RWPE2 (cell line): ENCODE measurements around the gene SLC25A47.

ENCODE experiments used
- ATAC-seq: fragments of 200-7000 bp; cut with Tn5 transposase; 3 replicates; pipeline ENCODE4 v1.9.1; 2021; ENCODE audit warnings: low read depth
- DNase-seq: peaks from one replicate; pipeline ENCODE4 v3.0.0-alpha.2; 2020; ENCODE audit warnings: low spot score
- H3K27ac ChIP-seq: fragments of 450-650 bp; 2 replicates; pipeline ENCODE4 v1.5.1; 2017; ENCODE audit warnings: mild to moderate bottlenecking; ENCODE audit not compliant: poor library complexity, severe bottlenecking
- H3K27me3 ChIP-seq: fragments of 250-450 bp; sonication (Bioruptor Pico); 2 replicates; pipeline ENCODE4 v1.5.1; 2021; ENCODE audit warnings: mild to moderate bottlenecking, moderate library complexity; ENCODE audit not compliant: insufficient read depth, poor library complexity, severe bottlenecking
- H3K36me3 ChIP-seq: fragments of 250-450 bp; sonication (Bioruptor Pico); 2 replicates; pipeline ENCODE4 v1.5.1; 2020; ENCODE audit warnings: low read depth, mild to moderate bottlenecking, moderate library complexity
- H3K4me1 ChIP-seq: fragments of 250-450 bp; sonication (Bioruptor Pico); 2 replicates; pipeline ENCODE4 v1.5.1; 2021; ENCODE audit warnings: mild to moderate bottlenecking, moderate library complexity; ENCODE audit not compliant: insufficient read depth, poor library complexity, severe bottlenecking
- H3K4me3 ChIP-seq: fragments of 250-450 bp; sonication (Bioruptor Pico); 2 replicates; pipeline ENCODE4 v1.5.1; 2021; ENCODE audit warnings: mild to moderate bottlenecking, moderate library complexity; ENCODE audit not compliant: severe bottlenecking
- H3K9me3 ChIP-seq: fragments of 250-450 bp; sonication (Bioruptor Pico); 2 replicates; pipeline ENCODE4 v1.5.1; 2021; ENCODE audit warnings: mild to moderate bottlenecking, moderate library complexity; ENCODE audit not compliant: severe bottlenecking
- TF ChIP-seq, protein P1 (sequence below): fragments of 450-650 bp; IDR thresholded peaks from one replicate; pipeline ENCODE4 v1.5.1; 2017; ENCODE audit warnings: mild to moderate bottlenecking, moderate library complexity; ENCODE audit not compliant: poor library complexity, severe bottlenecking

The SLC25A47 gene

DNA sequence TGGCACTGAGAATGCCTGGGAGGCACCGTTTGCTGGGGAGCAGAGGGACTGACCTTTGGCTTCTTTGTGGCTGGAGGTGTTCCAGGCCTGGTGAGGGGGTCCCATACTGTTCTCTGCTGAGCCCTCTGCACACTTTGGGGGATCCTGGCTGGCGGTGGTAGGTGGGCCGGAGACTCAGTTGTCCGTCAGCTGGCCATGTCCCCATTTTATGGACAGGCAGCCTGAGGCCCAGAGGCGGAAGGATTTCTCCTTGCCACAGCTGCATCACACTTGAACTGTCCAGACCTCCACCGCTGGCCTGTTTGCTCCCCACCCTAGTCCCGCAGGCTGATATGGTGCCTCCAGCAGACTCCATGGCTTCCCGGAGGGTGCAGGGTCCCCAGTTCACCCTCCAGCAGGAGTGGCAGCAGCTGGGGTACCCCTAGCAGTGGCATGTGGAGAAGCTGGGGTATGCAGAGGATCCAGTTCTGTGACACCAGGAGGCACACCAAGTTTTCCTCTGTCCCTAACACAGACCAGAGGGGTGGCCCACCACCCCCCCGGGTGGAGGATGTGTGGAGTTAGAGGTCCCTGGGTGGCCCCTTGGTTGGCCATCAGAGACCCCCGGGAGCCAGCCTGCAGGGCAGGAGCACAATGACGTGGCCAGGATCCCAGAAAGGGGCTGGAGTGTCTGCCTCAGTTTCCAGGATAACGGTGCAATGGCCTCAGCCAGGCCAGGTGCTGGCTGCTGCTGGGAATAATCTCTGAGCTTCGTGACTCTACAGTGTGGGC, 31.6 kb upstream of the SLC25A47 start:
- peaks cover 6% of the 10 kb centered on the region for H3K36me3 ChIP-seq
- H3K4me1 ChIP-seq, result no peaks in the 10 kb centered on the region

DNA sequence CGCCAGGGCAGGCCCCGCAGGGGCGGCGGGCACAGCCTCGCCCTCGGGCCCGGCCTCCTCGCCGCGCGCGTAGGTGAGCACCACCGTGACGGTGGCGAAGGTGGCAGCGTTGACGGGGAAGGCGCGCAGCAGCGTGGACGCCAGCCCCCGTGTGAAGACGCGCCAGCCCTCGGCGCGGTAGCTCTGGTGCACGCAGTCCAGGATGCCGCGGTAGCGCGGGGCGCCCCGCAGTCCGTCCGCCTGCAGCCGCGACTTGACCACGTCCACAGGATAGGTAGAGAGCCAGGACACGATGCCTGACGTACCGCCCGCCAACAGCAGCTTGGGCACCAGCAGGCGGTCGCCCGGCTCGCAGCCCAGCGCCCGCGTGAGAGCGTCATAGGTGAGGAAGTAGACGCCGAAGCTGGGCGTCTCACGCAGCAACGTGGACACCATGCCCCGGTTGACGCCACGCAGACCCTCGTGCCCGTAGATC, 30.8 kb upstream of the SLC25A47 start:
- Histone ChIP-seq H3K4me1 (no peaks in the 10 kb centered on the region), H3K27ac (no peak overlapping the region), H3K36me3 (peaks cover 6% of the 10 kb centered on the region), H3K9me3 (no peaks in the 10 kb centered on the region), H3K4me3 (no peak overlapping the region), H3K27me3 (no peaks in the 10 kb centered on the region)
- no peak for ATAC-seq
- TF ChIP-seq, protein P1, sequence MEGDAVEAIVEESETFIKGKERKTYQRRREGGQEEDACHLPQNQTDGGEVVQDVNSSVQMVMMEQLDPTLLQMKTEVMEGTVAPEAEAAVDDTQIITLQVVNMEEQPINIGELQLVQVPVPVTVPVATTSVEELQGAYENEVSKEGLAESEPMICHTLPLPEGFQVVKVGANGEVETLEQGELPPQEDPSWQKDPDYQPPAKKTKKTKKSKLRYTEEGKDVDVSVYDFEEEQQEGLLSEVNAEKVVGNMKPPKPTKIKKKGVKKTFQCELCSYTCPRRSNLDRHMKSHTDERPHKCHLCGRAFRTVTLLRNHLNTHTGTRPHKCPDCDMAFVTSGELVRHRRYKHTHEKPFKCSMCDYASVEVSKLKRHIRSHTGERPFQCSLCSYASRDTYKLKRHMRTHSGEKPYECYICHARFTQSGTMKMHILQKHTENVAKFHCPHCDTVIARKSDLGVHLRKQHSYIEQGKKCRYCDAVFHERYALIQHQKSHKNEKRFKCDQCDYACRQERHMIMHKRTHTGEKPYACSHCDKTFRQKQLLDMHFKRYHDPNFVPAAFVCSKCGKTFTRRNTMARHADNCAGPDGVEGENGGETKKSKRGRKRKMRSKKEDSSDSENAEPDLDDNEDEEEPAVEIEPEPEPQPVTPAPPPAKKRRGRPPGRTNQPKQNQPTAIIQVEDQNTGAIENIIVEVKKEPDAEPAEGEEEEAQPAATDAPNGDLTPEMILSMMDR, result no peak
- no peak for DNase-seq

More for the DNA sequence above, 31.6 kb upstream of the SLC25A47 start:
- Histone ChIP-seq H3K9me3 (no peaks in the 10 kb centered on the region), H3K4me3 (no peak overlapping the region), H3K27ac (no peak overlapping the region), H3K27me3 (no peaks in the 10 kb centered on the region)
- TF ChIP-seq, protein P1, result no peak
- DNase-seq (no peak), ATAC-seq (no peak)

DNA sequence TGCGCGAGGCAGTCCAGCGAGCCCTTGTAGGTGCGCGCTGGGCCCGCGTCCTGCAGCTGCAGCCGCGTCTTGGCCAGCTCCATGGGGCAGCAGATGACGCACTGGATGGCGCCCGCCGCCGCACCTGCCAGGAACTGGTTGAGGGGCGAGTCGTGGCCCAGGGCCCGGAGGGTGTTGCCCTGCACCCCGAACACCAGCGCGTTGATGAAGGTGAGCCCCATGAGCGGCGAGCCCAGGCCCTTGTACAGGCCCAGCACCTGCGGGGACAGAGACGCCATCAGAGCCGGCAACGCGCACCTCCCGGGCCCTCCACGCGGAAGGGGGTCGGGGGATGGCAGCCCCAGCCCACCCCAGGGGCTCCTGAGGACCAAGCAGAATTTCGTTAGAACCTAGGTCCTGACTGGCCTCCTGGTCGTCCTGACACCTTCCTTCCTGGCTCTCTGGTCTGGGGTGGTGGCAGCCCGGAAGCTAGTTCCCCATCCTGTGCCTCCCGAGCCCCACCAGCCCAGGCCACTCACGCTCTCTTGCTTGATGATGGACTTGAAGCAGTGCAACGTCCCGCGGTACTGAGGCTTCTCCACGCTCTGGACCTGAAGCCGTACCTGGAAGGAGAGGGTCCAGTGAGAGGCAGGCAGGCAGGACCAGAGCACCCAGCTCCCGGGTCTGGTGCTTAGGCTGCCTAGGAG, 30.2 kb upstream of the SLC25A47 start:
- H3K36me3 ChIP-seq, result peaks cover 6% of the 10 kb centered on the region

DNA sequence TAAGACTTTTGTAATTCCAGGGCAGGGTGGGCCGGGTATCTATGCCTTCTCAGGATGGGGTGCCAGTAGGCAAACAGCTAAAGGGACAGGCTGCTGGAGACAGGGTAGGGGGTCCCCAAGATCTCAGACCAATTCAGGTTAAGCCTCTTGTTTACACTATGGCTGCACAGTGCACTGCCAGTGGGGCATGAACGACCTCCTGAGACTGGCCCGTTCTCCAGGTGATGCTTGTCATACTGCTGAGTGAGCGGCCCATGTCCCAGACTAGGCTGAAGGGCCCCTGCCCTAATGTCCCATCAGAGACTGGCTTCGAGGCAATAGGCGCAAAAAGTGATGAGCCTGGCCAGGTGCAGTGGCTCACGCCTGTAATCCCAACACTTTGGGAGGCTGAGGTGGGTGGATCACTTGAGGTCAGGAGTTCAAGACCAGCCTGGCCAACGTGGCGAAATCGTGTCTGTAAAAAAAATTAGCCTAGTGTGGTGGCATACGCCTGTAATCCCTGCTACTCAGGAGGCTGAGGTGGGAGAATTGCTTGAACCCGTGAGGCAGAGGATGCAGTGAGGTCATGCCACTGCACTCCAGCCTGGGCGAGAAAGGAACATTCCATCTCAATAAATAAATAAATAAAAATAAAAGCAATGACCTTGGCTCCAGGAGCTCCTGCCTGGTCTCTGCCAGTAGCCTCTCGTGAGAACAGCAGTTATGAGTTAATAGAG, 29.5 kb upstream of the SLC25A47 start:
- Histone ChIP-seq H3K36me3 (peaks cover 6% of the 10 kb centered on the region), H3K4me1 (no peaks in the 10 kb centered on the region), H3K27me3 (no peaks in the 10 kb centered on the region), H3K4me3 (no peak overlapping the region), H3K9me3 (no peaks in the 10 kb centered on the region), H3K27ac (no peak overlapping the region)
- TF ChIP-seq, protein P1, result no peak
- no peak for DNase-seq
- ATAC-seq, result no peak

More for the DNA sequence above, 30.2 kb upstream of the SLC25A47 start:
- no peak for ATAC-seq
- DNase-seq, result no peak
- Histone ChIP-seq H3K27me3 (no peaks in the 10 kb centered on the region), H3K4me3 (no peak overlapping the region), H3K9me3 (no peaks in the 10 kb centered on the region), H3K4me1 (no peaks in the 10 kb centered on the region), H3K27ac (no peak overlapping the region)
- TF ChIP-seq, protein P1, result no peak
